Neural cell (in vitro differentiated cells): ENCODE results near the gene FOXO3B. TPM values are rescaled to one million over a fixed set of nuclear protein-coding genes. Genes with fewer than 3 reads are reported as not detected.
A peak's percentile ranks its signal among the peaks of the same experiment; 100 is the strongest.
"Not testable (repeated sequence)": the region's sequence is repeated elsewhere in the genome, so short reads cannot be mapped to it uniquely, and the experiment has no call there.

Experiments used
- H2AFZ ChIP-seq: fragments of 200-600, 300-800 bp; sonication (generic), shearing (Covaris generic); 2 replicates; pipeline ENCODE4 v1.6.0; 2014; ENCODE audit warnings: low read depth, mild to moderate bottlenecking, antibody characterized with exemption, low read length, moderate library complexity
- H3F3A ChIP-seq: fragments of 200-600 bp; shearing (Covaris generic); 2 replicates; pipeline ENCODE4 v1.6.1; 2016; ENCODE audit warnings: mild to moderate bottlenecking, moderate library complexity, mixed read lengths, antibody characterized with exemption, low read length; ENCODE audit not compliant: insufficient read depth, poor library complexity, severe bottlenecking
- H3K27ac ChIP-seq: fragments of 200-600, 300-800 bp; sonication (generic), shearing (Covaris generic); 2 replicates; pipeline ENCODE4 v1.5.1; 2014; ENCODE audit warnings: mild to moderate bottlenecking, low read length, moderate library complexity
- H3K27me3 ChIP-seq: fragments of 300-800, 200-600 bp; sonication (generic), shearing (Covaris generic); 2 replicates; pipeline ENCODE4 v1.6.0; 2014; ENCODE audit warnings: mild to moderate bottlenecking, low read depth, low read length, moderate library complexity; ENCODE audit not compliant: insufficient read depth
- H3K36me3 ChIP-seq: fragments of 300-800, 200-600 bp; sonication (generic), shearing (Covaris generic); 2 replicates; pipeline ENCODE4 v1.5.1; 2014; ENCODE audit warnings: mild to moderate bottlenecking, antibody characterized with exemption, low read length, moderate library complexity; ENCODE audit not compliant: insufficient read depth
- H3K4me2 ChIP-seq: fragments of 300-800, 200-600 bp; sonication (generic), shearing (Covaris generic); 2 replicates; pipeline ENCODE4 v1.6.0; 2014; ENCODE audit warnings: mild to moderate bottlenecking, low read length
- H3K4me3 ChIP-seq: fragments of 300-800, 200-600 bp; sonication (generic), shearing (Covaris generic); 2 replicates; pipeline ENCODE4 v1.5.1; 2014; ENCODE audit warnings: mild to moderate bottlenecking, low read length, moderate library complexity
- H3K79me2 ChIP-seq: fragments of 200-600 bp; shearing (Covaris generic); replicated peaks from 2 replicates; pipeline ENCODE4 v1.6.0; 2014; ENCODE audit warnings: mild to moderate bottlenecking, low read length, moderate library complexity; ENCODE audit not compliant: insufficient read depth
- H3K9ac ChIP-seq: fragments of 300-800, 200-600 bp; sonication (generic), shearing (Covaris generic); 2 replicates; pipeline ENCODE4 v1.6.1; 2016; ENCODE audit warnings: mild to moderate bottlenecking, low read length, mixed read lengths
- H3K9me2 ChIP-seq: fragments of 200-600 bp; shearing (Covaris generic); 2 replicates; pipeline ENCODE4 v1.6.1; 2016; ENCODE audit warnings: mild to moderate bottlenecking, low read length, mixed read lengths; ENCODE audit not compliant: insufficient read depth
- H3K9me3 ChIP-seq: fragments of 200-600, 300-800 bp; sonication (generic), shearing (Covaris generic); 2 replicates; pipeline ENCODE4 v1.6.1; 2016; ENCODE audit warnings: mild to moderate bottlenecking, mixed run types, low read length, moderate library complexity, mixed read lengths
- H4K20me1 ChIP-seq: fragments of 200-600 bp; shearing (Covaris generic); 2 replicates; pipeline ENCODE4 v1.6.1; 2016; ENCODE audit warnings: mild to moderate bottlenecking, mixed run types; ENCODE audit not compliant: insufficient read depth
- MXI1 ChIP-seq: fragments of 450-650 bp; conservative IDR thresholded peaks from 2 replicates; pipeline ENCODE4 v1.6.1; 2014; ENCODE audit warnings: antibody characterized with exemption, mild to moderate bottlenecking; ENCODE audit not compliant: poor library complexity, severe bottlenecking
- POLR2AphosphoS5 ChIP-seq: IDR thresholded peaks from 2 replicates; pipeline ENCODE4 v1.6.1; 2012
- SMC3 ChIP-seq: fragments of 450-650 bp; conservative IDR thresholded peaks from 2 replicates; pipeline ENCODE4 v1.6.1; 2014; ENCODE audit warnings: antibody characterized with exemption, mild to moderate bottlenecking, moderate library complexity; ENCODE audit not compliant: poor library complexity
- polyA minus RNA-seq: library from RNA; depleted of rRNA, polyadenylated mRNA; stranded (reverse); fragments of >200 nt; gene quantifications from 2 replicates; pipeline ENCODE4 v1.2.3, GENCODE V29; 2014
- polyA plus RNA-seq: library from polyadenylated mRNA; depleted of rRNA; stranded (reverse); fragments of >200 nt; gene quantifications from 2 replicates; pipeline ENCODE4 v1.2.3, GENCODE V29; 2014

FOXO3B gene
- 4.0 and 4.2 TPM in 2 replicates for polyA plus RNA-seq
- polyA minus RNA-seq: 32.5 and 37.0 TPM in 2 replicates

GRCh38 chr17:18681767-18682571 is at the start of gene FOXO3B:
Gene FOXO3B (minus strand): TSS chr17:18682314. CDS start chr17:18681651, 663 bp downstream.
- peak within 1 kb of the TSS; percentile 33 for H2AFZ ChIP-seq

GRCh38 chr17:18723509-18723908 is 41.4 kb upstream of the FOXO3B start:
- not testable (repeated sequence) for H3K79me2 ChIP-seq, H3K9me3 ChIP-seq, H3K27me3 ChIP-seq, H4K20me1 ChIP-seq, H2AFZ ChIP-seq, H3K4me3 ChIP-seq, H3K27ac ChIP-seq, H3K9me2 ChIP-seq, H3F3A ChIP-seq, H3K9ac ChIP-seq, H3K4me2 ChIP-seq, H3K36me3 ChIP-seq

More at GRCh38 chr17:18681767-18682571, at the start of gene FOXO3B:
- Histone ChIP-seq H3K9ac (peak within 1 kb of the TSS; percentile 63), H3K27ac (peak within 1 kb of the TSS; percentile 68), H3K4me2 (peak within 1 kb of the TSS; percentile 14), H3K4me3 (peak within 1 kb of the TSS; percentile 65)
- H3K36me3 ChIP-seq, H4K20me1 ChIP-seq, H3K9me3 ChIP-seq, H3K9me2 ChIP-seq, H3K79me2 ChIP-seq, H3F3A ChIP-seq, H3K27me3 ChIP-seq: not testable (repeated sequence)
- TF ChIP-seq POLR2AphosphoS5: peak; percentile 76
- TF ChIP-seq SMC3: peak; percentile 27
- TF ChIP-seq MXI1: peak; percentile 79

DNA sequence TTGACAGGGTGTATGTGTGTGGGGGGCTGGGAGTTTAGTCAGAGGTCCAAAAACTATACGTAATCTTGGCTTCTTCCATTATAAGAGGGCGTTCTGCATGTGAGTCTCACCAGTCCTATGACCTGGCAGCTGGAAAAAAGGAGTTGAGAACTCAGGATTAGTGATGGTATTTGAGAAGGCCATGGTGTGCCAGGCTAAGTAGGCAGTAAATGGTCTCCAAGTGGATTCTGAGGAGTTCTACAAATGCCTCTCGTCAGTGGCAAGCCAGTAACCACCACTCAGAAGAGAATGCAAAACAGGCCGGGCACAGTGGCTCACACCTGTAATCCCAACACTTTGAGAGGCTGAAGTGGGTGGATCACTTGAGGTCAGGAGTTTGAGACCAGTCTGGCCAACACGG is 40.5 kb upstream of the FOXO3B start:
- H3K4me3 ChIP-seq, H3K9ac ChIP-seq, H3K27ac ChIP-seq, H3K79me2 ChIP-seq, H3K36me3 ChIP-seq, H4K20me1 ChIP-seq, H3F3A ChIP-seq, H3K9me3 ChIP-seq, H3K4me2 ChIP-seq, H2AFZ ChIP-seq, H3K27me3 ChIP-seq, H3K9me2 ChIP-seq: not testable (repeated sequence)

- H3K9ac ChIP-seq, H3K9me3 ChIP-seq, H4K20me1 ChIP-seq, H3K27me3 ChIP-seq, H3K36me3 ChIP-seq, H3K27ac ChIP-seq, H3K4me2 ChIP-seq, H3K4me3 ChIP-seq, H3K79me2 ChIP-seq, H3F3A ChIP-seq, H3K9me2 ChIP-seq, H2AFZ ChIP-seq: not testable (repeated sequence)
Measured at GRCh38 chr17:18721775-18722547, 39.8 kb upstream of the FOXO3B start.

GRCh38 chr17:18719428-18720110 is 37.5 kb upstream of the FOXO3B start:
- H3K9ac ChIP-seq, H3K9me2 ChIP-seq, H3K4me2 ChIP-seq, H2AFZ ChIP-seq, H3K27me3 ChIP-seq, H3K36me3 ChIP-seq, H3K27ac ChIP-seq, H3K79me2 ChIP-seq, H4K20me1 ChIP-seq, H3F3A ChIP-seq, H3K9me3 ChIP-seq, H3K4me3 ChIP-seq: not testable (repeated sequence)

DNA sequence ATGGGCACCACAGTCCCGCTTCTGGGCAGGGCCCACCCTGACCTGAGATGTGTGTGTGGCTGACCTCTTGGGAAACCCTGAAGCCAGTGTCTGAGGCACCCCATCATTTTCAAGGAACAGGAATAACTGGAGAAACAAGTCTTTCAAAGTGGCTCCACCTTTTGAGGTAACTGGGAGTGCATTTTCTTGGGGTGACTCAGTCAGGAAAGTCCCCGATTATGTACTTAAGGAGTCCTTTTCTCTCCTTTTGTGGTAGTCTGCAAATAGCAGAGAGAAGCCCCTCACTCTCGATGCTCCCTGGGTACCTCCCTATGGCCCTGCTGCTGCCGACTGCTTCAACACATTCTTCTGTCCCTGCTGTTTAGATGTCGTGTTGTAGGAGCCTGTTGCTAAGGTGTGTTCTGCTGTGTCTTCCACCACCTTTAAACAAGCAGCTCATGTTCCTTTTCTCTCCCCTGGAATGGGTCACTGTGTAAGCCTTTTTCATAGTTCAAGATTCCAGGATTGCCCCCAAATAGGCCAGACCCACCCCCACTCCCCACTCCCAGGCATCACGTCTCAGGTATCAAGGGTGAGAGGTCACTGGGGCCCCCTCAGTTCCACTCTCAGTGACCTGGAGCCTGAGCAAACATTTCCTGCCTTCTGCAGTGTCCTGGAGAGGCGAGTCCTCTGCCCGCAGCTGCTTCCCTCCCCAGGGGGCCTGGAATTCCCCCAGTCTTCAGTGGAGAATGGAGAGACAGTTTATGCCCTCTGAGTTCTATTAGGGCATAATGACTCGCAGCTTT is 36.7 kb upstream of the FOXO3B start:
- not testable (repeated sequence) for H3K27me3 ChIP-seq, H3K9me2 ChIP-seq, H3K4me2 ChIP-seq, H2AFZ ChIP-seq, H4K20me1 ChIP-seq, H3F3A ChIP-seq, H3K27ac ChIP-seq, H3K9me3 ChIP-seq, H3K79me2 ChIP-seq, H3K9ac ChIP-seq, H3K4me3 ChIP-seq, H3K36me3 ChIP-seq
